ENCODE results near the gene RAD9A.

DNA sequence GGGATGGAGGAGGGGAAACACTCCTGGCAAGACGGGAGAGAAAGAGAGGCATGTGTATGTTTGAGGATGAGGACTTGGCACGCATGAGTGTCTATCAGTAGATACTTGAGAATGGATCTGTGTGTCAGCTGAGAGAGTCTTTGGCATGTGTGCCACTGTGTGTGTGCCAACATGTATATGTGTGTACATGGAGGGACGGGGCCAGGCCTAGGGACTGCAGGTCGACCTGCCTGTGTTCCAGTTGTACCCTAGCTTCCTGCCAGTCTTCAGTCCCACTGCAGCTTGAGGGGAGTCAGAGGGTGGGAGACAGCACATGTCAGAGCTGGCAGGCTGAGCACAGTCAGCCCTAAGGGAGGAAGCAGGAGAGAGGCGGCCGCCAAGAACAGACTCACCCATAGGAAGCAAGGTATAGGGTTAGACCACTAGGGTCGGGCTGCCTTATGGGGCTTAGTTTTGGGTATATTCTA is 24.0 kb upstream of the RAD9A start:
- TF ChIP-seq POLR2AphosphoS5 (IDR thresholded peaks at IDR 0.05; ENCODE audit: low read depth, low read length) (no peak), POLR2A (IDR thresholded peaks at IDR 0.05; ENCODE audit: low read depth, low read length) (no peak)

All from GM12892 (cell line).